ENCODE results near the gene VPS37B.

GRCh38 chr12:122845041-122845864, 50.7 kb downstream of the VPS37B start:
- TF ChIP-seq CTCF (IDR thresholded peaks at IDR 0.05) = no peak
- TF ChIP-seq EP300 (IDR thresholded peaks at IDR 0.05) = no peak

Measured in esophagus muscularis mucosa (tissue), 3 donors.